ENCODE measurements around the gene C16orf74.

The C16orf74 gene

DNA sequence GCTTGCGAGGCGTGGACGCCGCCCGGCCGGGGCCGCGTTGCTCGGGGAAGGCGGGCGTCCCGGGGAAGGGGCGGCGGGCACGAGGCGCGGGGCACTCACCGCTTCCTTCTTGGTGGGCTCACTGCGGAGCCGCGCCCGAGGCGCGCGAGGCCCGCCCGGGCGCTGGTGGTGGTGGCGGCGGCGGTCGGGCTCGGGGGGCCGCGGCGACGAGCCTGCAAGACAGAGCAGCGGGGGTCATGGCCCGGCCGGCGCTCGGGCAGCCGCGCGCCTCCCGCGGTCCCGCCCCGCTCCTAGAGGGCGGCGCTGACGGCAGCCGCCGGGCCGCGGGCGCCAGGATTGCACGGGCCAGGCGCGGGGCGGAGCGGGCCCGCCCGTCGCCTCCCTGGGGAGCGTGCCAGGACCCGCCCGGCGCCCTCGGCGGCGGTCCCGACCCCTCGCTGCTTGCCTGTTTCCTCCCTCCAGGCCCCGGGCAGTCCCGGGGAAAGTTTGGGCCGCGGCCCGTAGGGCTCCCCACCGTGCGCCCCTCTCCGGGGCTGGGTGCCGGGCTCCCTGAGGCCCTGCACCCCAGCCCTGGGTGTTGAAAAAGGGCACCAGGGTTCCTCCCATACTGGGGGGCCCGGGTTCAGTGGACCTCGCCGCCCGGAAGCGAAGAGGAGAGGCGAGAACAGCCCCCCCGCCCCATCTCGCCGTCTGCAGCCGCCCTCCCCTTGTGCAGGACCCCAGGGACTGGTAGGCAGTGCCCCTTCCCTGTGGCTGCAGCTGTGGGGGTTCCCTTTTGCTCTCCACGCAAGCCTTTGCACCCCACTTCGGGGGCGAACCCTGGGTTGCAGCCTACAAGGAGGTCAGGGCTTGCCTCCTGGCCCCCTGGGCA, at the start of gene C16orf74:
Gene C16orf74 (minus strand): TSS at position 270 of the 871 bp plus-strand sequence. CDS start 15,879 bp downstream, outside the sequence.
- DNase-seq: peak; percentile 30

DNA sequence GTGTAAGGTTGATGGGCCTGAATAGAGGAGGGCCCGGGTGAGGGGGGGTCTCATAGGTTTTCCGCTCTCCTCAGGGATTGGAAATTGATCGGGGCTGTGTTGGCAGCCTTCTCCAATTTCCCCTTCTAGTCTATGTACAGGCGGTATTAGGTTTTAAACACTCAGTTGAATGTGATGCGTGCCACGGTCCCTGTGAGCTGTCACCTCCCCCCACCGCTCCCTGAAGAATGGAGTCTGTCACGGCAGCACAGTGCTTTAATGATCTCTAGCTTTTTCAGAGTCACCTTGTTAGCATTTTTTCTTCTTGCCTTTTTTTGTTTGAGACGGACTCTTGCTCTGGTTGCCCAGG, 49.4 kb upstream of the C16orf74 start:
- DNase-seq: no peak

DNA sequence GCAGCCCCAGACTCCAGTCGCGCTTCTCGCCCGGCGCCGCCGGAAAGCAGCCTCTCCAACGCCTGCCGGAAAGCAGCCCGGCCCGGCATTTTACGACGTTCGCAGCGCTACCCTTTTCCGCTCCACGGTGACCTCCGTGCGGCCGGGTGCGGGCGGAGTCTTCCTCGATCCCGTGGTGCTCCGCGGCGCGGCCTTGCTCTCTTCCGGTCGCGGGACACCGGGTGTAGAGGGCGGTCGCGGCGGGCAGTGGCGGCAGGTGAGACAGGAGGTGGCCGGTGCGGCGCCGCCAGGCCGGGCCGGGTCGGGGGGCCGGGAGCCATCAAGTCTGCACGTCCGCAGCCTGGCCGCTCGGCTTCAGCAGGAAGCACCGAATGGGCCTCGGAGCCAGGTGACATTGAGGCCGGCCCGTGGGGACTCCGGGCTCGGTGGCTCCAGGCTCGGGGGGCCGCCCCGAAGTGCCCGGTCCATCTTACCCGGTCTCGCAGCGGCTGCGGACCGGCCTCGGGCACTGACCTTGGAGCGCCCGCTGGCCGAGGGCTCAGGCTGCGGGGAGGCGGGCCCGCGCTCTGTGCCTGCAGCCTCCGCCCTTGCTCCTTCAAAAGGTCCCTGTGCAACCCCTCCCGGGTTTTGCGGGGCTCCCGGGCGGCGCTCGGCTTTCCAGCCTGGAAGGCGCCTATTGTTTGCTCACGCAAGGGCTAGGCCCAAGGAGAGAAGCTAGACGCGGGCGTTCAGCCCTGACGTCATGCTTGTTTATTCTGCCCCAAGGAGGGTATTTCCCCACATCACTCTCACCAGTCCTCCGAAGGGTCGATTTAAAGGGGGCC, 48.8 kb upstream of the C16orf74 start, which contains the start of the genes COX4I1 and EMC8:
Gene COX4I1 (plus strand): TSS at position 199 of the 824 bp plus-strand sequence. CDS start 1,511 bp downstream, outside the sequence.
Gene EMC8 (minus strand): TSS at position 48 of the 824 bp plus-strand sequence. CDS start 249 bp downstream, outside the sequence.
- DNase-seq: peak; percentile 91

DNA sequence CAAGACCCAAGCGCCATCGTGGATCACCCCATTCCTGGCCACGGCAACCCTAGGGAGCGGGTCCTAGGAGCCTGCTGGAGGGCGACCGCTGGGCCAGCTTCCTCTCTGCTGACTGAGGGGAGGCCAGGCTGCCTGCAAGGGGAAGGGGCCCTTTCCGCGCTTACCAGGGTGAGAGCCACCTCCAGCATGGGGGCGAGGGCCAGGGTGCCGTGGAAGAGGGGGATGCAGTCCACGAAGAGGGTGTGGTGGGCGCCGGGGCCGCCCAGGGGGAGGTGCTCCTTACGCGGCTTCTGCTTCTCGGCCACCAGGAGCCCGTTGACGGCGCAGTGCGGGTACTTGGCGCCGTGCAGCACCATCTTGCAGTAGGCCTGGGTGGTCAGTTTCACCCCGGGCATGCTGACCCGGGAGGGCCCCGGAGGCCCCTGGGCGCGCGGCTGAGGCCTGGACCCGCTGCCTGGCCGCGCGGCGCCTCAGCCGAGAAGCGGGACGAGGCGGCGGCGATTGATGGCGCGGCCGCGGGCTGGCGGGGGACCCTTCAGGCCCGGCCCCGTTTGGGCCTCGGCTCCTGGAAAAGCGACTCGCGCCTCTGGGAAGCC, 48.1 kb upstream of the C16orf74 start:
- no peak for DNase-seq

DNA sequence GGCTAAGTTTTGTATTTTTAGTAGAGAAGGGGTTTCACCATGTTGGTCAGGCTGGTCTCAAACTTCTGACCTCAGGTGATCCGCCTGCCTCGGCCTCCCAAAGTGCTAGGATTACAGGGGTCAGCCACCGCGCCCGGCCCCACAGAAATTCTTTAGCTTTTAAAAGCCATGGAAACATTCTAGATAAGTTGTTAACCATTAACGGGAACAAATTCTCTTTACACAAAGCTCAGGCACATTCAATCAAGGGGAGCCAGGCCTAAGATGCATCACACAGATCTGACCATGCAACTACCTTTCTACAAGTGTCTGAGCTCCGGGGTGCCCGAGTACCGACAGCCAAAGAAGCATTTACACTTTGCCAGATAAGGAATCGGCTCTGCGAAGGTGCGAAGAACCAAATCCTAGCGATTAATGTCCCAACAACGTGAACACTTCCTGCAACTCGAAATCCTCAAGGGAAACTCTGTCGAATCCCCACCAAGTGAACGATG, 47.4 kb upstream of the C16orf74 start:
- no peak for DNase-seq

DNA sequence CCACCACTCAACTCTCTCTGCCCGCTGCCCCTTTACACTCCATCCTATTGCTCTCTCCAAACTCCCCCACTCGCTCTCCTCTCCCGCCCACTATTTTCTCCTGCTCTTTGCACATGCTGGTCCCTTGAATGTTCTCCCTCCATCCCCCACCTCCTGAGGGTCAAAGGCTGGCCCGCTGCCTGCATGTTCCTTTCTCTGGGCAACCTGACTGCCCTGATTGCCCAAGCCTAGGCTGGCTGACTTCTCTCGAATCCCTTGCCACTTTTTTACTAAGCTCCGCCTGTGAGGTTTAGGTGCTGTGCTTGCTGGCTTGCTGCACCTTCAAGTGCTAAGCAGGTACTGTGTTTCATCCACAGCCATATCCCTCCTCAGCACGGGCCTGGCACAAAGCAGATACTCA, 45.7 kb upstream of the C16orf74 start:
- DNase-seq: no peak

DNA sequence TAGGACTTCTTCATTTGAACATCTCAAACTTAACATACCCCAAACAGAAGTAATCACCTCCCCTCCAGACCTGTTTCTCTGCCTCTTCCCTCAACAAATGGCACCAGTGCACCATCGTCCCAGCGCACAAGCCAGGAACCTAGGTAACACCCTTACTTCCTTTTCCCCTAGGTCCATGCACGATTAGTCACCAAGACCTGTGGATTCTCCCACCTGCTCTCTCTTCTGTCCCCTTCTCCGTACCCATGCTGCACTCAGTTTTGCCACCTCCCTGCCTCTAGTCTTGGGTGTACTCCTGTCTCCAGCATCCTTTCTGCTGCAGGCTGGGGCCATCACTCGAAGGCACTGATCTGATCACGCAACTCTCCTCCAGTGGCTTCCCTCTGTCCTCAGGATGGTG, 45.3 kb upstream of the C16orf74 start:
- no peak for DNase-seq

DNA sequence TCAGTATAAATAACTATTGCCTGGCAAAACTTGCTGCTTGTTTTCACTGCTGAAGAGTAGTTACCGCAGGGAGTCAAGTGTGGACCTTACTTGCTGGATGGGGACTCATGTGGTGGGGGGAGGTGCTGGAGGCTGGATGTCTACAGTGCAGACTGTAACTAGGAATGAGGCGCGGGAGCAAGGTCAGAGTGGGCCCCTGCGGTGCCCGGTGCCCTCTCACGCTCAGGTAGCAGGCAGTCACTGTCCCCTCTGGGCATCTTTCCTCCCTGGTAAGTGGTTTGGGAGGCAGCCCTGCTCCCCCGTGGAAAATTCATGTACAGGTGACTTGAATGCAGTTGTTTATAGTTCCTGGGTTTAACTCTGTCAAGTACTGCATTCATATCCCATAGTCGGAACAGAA, 43.8 kb upstream of the C16orf74 start:
- DNase-seq: no peak

DNA sequence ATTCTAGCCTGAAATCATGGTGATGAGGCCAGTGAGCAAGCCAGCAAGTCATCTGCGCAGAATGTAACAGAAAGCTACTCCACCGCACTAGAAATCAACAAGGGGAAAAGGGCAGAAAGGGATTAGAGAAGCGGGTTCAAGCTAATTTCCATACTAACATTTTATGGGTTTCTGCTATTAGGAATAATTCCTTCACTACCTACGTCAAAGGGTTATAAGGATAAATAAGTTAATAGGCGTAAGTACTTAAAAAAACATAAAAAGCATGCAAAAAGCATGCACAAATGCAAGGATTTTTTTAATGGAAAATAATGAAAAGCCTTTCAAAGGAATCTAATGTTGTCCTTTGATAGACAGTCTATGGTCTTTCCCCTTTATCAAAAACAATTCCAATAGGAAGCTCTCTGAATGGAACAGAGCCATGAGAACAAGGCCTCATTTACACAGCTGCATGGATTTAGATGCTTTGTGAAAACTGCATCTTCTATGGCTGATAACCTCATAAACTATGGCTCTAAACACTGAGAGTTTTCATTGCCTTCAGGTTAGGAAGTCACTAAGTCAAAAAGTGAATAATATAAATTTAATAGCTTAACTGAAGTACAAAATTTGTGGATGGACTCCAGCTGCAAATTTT, 42.9 kb upstream of the C16orf74 start:
- DNase-seq: no peak

DNA sequence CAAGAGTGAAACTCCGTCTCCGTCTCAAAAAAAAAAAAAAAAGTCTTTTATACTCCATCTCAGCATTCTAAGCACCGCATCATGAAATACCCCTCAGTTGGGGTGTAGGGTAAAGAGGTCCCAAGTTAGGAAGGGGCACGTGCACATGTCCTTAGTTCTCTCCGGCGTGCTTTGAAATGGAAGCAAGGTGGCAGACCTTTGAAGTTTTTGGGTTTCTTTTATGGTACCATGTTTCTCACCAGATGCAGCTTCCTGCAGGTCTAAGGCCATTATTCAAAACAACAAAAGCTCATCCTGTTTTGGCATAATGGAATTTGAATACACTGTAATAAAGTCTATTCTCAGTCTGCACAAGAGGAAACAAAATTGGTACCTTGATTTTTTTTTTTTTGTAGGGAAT, 38.9 kb upstream of the C16orf74 start:
- DNase-seq: no peak

DNA sequence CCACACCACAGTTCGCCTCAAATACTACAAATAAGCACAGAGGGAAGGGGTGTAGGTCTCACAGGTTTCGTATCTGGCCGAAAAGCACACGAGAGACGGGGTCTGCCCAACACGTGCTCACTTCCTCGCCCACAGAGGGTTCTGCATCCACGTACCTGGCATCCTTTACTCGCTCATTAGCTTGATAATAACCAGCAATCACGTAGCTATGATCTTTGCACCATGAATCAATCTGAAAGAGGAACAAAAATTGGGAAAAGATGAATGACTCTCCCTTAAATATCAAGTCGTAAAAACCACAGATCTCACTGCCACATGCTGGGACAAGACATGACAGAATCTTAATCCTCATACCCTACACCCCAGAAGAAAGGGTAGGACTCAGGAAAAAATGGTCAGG, 37.9 kb upstream of the C16orf74 start:
- no peak for DNase-seq

DNA sequence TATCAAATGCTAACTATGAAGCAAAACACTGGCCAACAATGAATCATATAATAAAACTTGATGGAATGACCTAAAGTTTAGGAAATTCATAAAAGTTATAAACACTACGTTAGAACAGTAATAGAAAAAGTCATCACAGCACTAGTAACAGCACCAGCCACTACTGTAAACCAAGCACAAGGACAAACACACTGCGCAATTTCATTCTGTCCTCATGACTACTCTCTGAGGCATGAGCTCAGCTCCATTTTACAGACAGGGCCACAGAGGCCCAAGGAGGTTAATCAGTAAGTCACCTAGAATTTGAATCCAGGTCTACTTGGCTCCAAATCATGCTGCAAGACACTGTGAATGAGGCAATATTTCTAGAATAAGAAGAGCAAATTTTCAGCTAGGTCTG, 35.0 kb upstream of the C16orf74 start:
- DNase-seq: no peak

DNA sequence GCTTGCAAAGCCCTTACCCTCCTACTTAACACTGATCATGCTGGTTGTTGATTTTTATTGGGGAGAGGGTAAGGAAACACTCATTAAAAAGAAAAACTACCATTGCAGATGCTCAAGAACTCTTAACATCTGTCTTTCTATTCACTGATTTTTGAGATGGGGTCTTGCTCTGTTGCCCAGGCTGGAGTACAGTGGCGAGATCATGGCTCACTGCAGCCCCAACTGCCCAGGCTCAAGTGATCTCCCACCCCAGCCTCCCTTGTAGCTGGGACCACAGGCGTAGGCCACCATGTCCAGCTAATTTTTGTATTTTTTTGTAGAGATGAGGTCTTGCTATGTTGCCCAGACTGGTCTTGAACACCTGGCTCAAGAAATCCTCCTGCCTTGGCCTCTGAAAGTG, 33.9 kb upstream of the C16orf74 start:
- DNase-seq: no peak

DNA sequence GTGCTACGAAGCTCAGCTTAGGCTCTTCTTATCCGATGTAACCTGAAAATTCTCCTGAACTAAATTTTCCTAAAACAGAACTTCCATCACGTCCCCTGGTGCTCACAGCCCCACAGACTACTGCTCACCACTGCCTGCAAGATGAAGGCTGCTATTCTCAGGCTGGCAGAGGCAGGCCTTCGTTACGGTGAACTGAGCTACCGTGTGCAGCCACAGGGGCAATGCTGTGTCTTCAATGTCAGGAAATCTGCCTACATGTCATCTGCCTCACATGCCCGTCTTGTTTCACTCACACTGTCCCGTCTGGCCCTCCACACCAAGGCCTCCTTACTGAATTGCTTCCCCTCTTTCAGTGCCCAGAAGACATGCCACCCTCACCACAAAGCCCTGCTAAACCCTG, 32.5 kb upstream of the C16orf74 start:
- no peak for DNase-seq

DNA sequence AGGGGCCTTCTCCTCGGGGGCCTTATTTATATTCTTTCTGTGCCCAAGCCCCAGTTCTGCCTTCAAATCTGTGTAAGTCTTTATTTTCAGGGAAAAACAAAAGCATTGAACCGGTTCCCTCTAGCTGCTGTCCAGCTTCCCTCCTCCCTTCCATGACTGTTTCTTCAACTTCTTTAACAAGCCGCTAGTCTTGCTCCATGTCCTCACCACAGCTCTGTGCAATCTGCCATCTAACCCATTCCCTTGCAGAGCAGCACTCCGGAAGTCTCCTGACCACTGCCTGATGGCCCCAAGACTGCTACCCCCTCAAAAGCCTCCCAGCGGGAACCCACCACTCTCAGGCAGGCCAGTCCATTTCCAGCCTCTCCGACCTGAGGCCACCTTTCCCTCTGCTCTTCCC, 31.6 kb upstream of the C16orf74 start:
- no peak for DNase-seq

DNA sequence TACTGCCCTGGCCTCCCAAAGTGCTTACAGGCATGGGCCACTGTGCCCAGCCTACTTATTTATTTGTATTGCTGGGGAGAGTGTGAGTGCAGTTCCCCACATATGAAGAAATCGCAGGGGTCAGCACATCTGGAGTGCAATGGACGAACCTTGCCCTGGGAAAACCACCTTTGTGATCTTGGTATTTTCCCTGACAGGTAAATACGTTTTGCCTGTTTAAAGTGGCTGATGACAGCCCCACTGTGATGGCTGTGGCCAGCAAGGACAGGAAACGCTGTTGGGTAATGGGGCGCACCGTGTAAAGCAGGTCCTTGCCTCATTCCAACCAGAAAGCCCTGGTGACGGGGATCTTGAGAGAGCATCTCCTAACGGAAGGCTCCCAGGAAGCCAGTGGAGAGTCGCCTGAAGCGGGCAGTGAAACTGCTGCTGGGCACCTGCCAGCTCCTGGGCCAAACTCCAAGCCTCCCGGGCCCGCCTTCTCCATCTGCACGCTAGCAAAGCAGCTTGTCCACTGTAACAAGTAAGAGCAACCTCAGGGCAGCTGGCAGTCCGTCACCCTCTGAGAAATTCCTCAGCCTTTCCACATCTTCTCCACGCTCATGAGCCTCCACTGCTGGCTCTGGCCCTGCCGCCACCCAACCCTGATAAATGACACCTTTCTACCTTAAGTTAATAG, 30.9 kb upstream of the C16orf74 start:
- DNase-seq: no peak

DNA sequence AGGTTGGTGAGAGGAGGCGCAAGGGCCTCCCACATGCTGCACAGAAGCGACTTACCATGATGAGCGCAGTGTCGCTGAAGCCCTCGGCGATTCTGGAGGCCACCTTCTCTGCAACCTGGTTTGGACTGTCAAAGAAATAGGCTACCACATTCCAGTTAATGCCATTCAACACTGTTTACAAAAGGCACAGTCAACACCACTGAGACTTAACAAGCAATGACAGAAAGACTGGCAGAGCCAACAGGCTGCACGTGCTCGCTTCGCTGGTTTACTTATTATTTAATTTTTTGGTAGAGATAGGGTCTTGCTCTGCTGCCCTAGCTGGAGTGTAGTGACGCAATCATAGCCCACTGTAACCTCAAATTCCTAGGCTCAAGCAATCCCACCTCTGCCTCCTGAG, 30.3 kb upstream of the C16orf74 start:
- DNase-seq: no peak

DNA sequence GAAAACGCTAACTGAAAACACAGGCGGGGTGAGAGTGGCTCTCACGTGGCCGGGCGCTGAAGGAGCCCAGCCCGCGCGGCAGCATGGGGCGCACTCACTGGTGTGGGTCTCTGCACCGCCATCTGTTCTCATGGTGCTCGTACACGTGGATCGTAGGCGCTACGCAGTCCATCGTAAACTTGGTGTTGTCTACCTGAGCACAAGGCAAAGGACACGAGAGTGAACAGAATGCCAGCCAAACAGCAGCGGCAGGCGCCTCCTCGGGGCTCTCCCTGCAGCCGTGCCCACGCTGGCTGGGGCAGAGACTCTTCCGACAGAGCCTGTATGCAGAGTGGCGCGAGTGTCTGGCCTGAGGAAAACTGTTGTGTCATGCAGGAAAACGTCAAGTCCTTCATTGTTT, 29.4 kb upstream of the C16orf74 start:
- no peak for DNase-seq

DNA sequence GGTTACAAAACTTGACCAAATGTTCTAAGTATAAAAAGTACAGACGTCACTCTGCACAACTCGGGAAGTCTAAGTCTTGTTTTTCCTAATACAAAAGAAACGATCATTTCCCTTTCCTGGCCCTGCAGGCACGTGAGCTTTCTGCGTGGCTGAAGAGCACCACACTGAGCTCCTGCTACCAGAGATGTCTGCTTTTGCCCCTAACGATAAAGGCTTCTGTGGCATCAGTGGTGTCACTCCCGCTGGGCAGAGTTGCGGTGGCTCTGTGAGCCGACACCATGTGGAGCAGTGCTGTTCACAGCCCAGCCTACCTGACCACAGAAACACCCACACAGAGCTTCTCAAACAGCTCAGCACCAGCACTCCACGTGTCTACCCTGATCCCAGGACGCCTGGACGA, 28.0 kb upstream of the C16orf74 start:
- DNase-seq: no peak

DNA sequence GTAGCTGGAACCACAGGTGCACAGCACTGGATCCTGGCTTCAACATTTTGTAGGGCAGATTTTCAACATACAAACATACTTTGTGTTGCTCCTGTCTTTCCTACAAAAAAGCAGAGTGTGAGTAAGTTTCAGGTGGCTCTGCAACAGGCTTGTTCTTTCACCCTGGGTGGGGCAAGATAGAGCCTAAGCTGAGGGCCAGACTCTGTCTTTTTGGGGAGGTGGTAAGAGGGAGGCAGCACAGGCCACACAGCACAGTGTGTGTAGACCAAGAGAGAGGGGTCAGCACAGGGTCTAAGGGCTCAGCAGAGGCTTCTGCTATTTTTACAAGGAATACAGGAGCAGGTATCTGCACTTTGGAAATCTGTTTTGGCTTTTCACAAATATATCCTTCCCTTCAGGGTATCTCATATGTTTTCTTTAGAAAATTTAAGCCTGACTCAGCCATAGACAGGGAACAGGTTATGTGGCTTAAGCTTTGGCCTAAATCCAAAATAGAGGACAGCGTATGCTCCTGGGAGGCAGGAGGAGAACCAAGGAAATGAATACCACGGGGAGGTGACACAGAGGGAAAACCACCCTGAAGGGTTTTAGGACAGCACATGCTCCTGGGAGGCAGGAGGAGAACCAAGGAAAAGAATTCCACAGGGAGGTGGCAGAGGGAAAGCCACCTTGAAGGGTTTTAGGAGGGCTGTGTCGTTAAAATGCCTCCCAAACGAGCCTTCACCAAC, 26.9 kb upstream of the C16orf74 start:
- DNase-seq: no peak

DNA sequence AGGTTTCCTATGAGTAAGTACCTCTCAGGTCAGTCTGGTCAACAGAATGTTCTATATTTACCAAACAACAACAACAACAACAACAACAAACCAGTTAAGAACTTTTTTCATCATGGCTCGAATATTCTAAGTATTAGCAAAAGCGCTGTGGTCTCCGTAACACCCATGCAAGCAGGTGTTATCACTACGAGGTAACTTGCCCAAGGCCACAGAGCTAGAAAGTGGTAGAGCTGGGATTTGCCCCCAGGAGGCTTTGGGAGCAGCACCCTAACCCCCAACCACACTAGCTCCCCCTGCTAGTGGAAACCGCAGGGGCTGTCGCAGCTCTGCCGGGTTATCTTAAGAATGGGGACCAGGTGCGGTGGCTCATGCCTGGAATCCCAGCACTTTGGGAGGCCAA, 23.9 kb upstream of the C16orf74 start:
- no peak for DNase-seq

DNA sequence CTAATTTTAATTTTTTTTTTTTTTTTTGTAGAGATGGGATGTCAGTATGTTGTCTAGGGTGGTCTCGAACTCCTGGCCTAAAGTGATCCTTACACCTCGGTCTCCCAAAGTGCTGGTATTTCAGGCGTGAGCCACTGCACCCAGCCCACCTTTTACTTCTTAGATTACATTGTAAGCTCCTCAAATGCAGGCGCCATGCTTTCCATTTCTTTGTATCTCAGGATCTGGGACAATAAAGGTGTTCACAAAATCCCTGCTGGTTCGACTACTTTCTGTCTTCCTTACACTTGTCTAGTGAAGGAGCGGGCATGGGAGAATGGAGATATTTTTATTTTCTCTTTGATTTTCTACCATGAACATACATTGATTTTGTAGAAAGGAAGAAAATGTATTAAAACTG, 23.2 kb upstream of the C16orf74 start:
- DNase-seq: no peak
